ENCODE measurements around the gene TRAPPC2L. TPM values are rescaled to one million over a fixed set of nuclear protein-coding genes. Genes with fewer than 3 reads are reported as not detected.

Gene TRAPPC2L
- total and polyA plus RNA-seq, 10 of the 15 experiments (the other 5 are each of a cell fraction or from before 2014, with no cell fraction given) = 56.3 to 363 (median 118) TPM

- H3K79me2 ChIP-seq (ENCODE audit: control insufficient read depth, insufficient read depth, low read length) = no peaks in the 10 kb centered on the region
- H4K20me1 ChIP-seq (ENCODE audit: control insufficient read depth, insufficient read depth) = no peaks in the 10 kb centered on the region
- in situ Hi-C loops (cut with MboI) = no loop called here
- H3K27ac ChIP-seq (ENCODE audit: control insufficient read depth, insufficient read depth) = no peak overlapping the region
- H3K36me3 ChIP-seq (ENCODE audit: control insufficient read depth in 2 of 2, insufficient read depth in 2 of 2, low read length in 1 of 2) = no peaks in the 10 kb centered on the region
- no peak overlapping the region for H2AFZ ChIP-seq (ENCODE audit: control insufficient read depth, low read depth, low read length)
- no peak overlapping the region for H3K4me3 ChIP-seq
- SMC1A ChIA-PET (ENCODE audit: uncharacterized antibody, unreplicated experiment) = no interaction called here
- no peaks in the 10 kb centered on the region for H3K4me1 ChIP-seq (ENCODE audit: control insufficient read depth, insufficient read depth, low read length)
- no peaks in the 10 kb centered on the region for H3K9me3 ChIP-seq (replicated peaks; ENCODE audit: control insufficient read depth, insufficient read depth, low read length)
- no TSS peak for BruUV-seq (replicated peaks)
- CTCF ChIA-PET = interaction anchor here (0.6 to 1.5 kb wide), 2 partner anchors 39 to 48 kb away, joined by 3 to 6 read pairs; partner anchors contain the start of genes GALNS and TRAPPC2L
- ATAC-seq (no peak), DNase-seq (ENCODE audit: low read depth, low spot score) (no peak), FAIRE-seq (no peak)
- no peaks in the 10 kb centered on the region for H3K27me3 ChIP-seq (replicated peaks in 1 of 2; ENCODE audit: control insufficient read depth in 2 of 2, insufficient read depth in 2 of 2, low read length in 1 of 2)
- RAD21 ChIA-PET (ENCODE audit: unreplicated experiment) = no interaction called here
- POLR2A ChIA-PET = no interaction called here
- 89% methylated on average over 18 of the region's 18 CpGs for WGBS (ENCODE audit: insufficient coverage, insufficient replicate concordance, low lambda C conversion rate, missing lambda C conversion rate)
- intact Hi-C loops (cut with micrococcal nuclease; ENCODE audit: unreplicated experiment) = no loop called here
- TF ChIP-seq ATF7 (IDR thresholded peaks at IDR 0.05; ENCODE audit: low read depth) = no peak
- no peak for TF ChIP-seq SREBF1 (IDR thresholded peaks at IDR 0.05; ENCODE audit: low read length)
- TF ChIP-seq SP1 (IDR thresholded peaks at IDR 0.05; ENCODE audit: low read depth, low read length) = no peak
- TF ChIP-seq KDM1A (IDR thresholded peaks at IDR 0.05; ENCODE audit: borderline replicate concordance) = no peak
- no peak for TF ChIP-seq ZSCAN29 (IDR thresholded peaks at IDR 0.05)
- TF ChIP-seq PAX8 (IDR thresholded peaks at IDR 0.05) = no peak
- H3K9ac ChIP-seq (ENCODE audit: control insufficient read depth, insufficient read depth, low read length) = no peak overlapping the region
- no peak overlapping the region for H3K4me2 ChIP-seq (ENCODE audit: control insufficient read depth, insufficient read depth)
Measured at GRCh38 chr16:88818575-88818874, 38.4 kb upstream of the TRAPPC2L start.

GRCh38 chr16:88819126-88819525 lies 37.8 kb upstream of the TRAPPC2L start:
- BruUV-seq (replicated peaks) = no TSS peak
- Histone ChIP-seq H3K4me2 (ENCODE audit: control insufficient read depth, insufficient read depth) (no peak overlapping the region), H3K27ac (ENCODE audit: control insufficient read depth, insufficient read depth) (no peak overlapping the region), H3K4me1 (ENCODE audit: control insufficient read depth, insufficient read depth, low read length) (no peaks in the 10 kb centered on the region), H3K27me3 (replicated peaks in 1 of 2; ENCODE audit: control insufficient read depth in 2 of 2, insufficient read depth in 2 of 2, low read length in 1 of 2) (no peaks in the 10 kb centered on the region), H3K4me3 (no peak overlapping the region), H3K9me3 (replicated peaks; ENCODE audit: control insufficient read depth, insufficient read depth, low read length) (no peaks in the 10 kb centered on the region), H3K79me2 (ENCODE audit: control insufficient read depth, insufficient read depth, low read length) (no peaks in the 10 kb centered on the region), H3K9ac (ENCODE audit: control insufficient read depth, insufficient read depth, low read length) (no peak overlapping the region), H4K20me1 (ENCODE audit: control insufficient read depth, insufficient read depth) (no peaks in the 10 kb centered on the region), H3K36me3 (ENCODE audit: control insufficient read depth in 2 of 2, insufficient read depth in 2 of 2, low read length in 1 of 2) (no peaks in the 10 kb centered on the region), H2AFZ (ENCODE audit: control insufficient read depth, low read depth, low read length) (no peak overlapping the region)
- TF ChIP-seq RELB (IDR thresholded peaks at IDR 0.05; ENCODE audit: low read depth) = no peak
- in situ Hi-C loops (cut with MboI) (no loop called here), intact Hi-C loops (cut with micrococcal nuclease; ENCODE audit: unreplicated experiment) (no loop called here)
- RAD21 ChIA-PET (ENCODE audit: unreplicated experiment) = no interaction called here
- POLR2A ChIA-PET = interaction anchor here (0.7 kb wide), 1 partner anchor 32 kb away, joined by 3 read pairs; no protein-coding TSS in a partner anchor
- 84% methylated on average over 12 of the region's 16 CpGs for WGBS (ENCODE audit: insufficient coverage, insufficient replicate concordance, low lambda C conversion rate, missing lambda C conversion rate)
- CTCF ChIA-PET = interaction anchor here (0.6 kb wide), 1 partner anchor 48 kb away, joined by 3 read pairs; no protein-coding TSS in a partner anchor
- DNase-seq (ENCODE audit: low read depth, low spot score) (no peak), ATAC-seq (no peak), FAIRE-seq (no peak)
- SMC1A ChIA-PET (ENCODE audit: uncharacterized antibody, unreplicated experiment) = interaction anchor here (0.7 kb wide), 1 partner anchor 38 kb away, joined by 3 read pairs; the partner anchor contains the start of genes GALNS and TRAPPC2L

All from GM12878 (cell line).